Panc1 (cell line): Measurements from ENCODE around the gene PTPDC1.

ENCODE experiments used
- POLR2AphosphoS5 ChIP-seq: IDR thresholded peaks from 2 replicates; pipeline ENCODE4 v1.6.1; 2012; ENCODE audit warnings: mild to moderate bottlenecking, low read depth, low read length, moderate library complexity
- SIN3A ChIP-seq: IDR thresholded peaks from 2 replicates; pipeline ENCODE4 v1.6.1; 2012; ENCODE audit warnings: low read depth, mild to moderate bottlenecking, low read length, moderate library complexity, borderline replicate concordance; ENCODE audit not compliant: insufficient read depth
- TCF7L2 ChIP-seq: IDR thresholded peaks from 2 replicates; pipeline ENCODE4 v1.6.1; 2011; ENCODE audit warnings: mild to moderate bottlenecking, low read depth, low read length, inconsistent platforms
- TF ChIP-seq, protein P1 (sequence below): fragments of 450-650 bp; IDR thresholded peaks from 2 replicates; pipeline ENCODE4 v1.5.1; 2017; ENCODE audit warnings: mild to moderate bottlenecking
- TF ChIP-seq, protein P2 (sequence below), 2 experiments: IDR thresholded peaks; 2 replicates each; pipeline ENCODE4 v1.6.1; 2011 to 2012; ENCODE audit warnings: low read depth in 2 of 2, control low read depth in 1 of 2, low read length in 1 of 2, mild to moderate bottlenecking in 1 of 2, moderate library complexity in 1 of 2; ENCODE audit not compliant: insufficient read depth in 1 of 2

DNA sequence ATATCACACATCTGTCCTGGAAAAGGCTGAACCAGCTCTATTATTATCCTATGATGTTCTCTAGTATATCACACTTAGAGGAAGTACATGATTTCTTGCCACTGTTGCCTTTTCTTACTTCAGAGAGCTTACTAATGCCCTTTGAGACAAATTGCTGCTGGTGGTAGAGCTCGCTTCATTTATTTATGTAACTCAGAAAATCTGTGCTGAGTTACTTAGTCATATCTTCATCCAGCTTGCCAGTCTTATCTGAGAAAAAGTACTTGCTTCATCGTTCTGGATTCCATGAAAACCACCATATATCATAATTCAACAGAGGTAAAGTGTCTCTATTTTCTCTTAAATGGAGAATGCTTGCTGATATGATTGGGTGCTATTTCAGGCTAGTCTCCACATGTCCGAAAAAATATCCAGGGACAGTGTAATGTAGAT is 26.6 kb downstream of the PTPDC1 start:
- no peak for TF ChIP-seq POLR2AphosphoS5
- TF ChIP-seq, protein P1, sequence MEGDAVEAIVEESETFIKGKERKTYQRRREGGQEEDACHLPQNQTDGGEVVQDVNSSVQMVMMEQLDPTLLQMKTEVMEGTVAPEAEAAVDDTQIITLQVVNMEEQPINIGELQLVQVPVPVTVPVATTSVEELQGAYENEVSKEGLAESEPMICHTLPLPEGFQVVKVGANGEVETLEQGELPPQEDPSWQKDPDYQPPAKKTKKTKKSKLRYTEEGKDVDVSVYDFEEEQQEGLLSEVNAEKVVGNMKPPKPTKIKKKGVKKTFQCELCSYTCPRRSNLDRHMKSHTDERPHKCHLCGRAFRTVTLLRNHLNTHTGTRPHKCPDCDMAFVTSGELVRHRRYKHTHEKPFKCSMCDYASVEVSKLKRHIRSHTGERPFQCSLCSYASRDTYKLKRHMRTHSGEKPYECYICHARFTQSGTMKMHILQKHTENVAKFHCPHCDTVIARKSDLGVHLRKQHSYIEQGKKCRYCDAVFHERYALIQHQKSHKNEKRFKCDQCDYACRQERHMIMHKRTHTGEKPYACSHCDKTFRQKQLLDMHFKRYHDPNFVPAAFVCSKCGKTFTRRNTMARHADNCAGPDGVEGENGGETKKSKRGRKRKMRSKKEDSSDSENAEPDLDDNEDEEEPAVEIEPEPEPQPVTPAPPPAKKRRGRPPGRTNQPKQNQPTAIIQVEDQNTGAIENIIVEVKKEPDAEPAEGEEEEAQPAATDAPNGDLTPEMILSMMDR = no peak
- TF ChIP-seq, protein P2, sequence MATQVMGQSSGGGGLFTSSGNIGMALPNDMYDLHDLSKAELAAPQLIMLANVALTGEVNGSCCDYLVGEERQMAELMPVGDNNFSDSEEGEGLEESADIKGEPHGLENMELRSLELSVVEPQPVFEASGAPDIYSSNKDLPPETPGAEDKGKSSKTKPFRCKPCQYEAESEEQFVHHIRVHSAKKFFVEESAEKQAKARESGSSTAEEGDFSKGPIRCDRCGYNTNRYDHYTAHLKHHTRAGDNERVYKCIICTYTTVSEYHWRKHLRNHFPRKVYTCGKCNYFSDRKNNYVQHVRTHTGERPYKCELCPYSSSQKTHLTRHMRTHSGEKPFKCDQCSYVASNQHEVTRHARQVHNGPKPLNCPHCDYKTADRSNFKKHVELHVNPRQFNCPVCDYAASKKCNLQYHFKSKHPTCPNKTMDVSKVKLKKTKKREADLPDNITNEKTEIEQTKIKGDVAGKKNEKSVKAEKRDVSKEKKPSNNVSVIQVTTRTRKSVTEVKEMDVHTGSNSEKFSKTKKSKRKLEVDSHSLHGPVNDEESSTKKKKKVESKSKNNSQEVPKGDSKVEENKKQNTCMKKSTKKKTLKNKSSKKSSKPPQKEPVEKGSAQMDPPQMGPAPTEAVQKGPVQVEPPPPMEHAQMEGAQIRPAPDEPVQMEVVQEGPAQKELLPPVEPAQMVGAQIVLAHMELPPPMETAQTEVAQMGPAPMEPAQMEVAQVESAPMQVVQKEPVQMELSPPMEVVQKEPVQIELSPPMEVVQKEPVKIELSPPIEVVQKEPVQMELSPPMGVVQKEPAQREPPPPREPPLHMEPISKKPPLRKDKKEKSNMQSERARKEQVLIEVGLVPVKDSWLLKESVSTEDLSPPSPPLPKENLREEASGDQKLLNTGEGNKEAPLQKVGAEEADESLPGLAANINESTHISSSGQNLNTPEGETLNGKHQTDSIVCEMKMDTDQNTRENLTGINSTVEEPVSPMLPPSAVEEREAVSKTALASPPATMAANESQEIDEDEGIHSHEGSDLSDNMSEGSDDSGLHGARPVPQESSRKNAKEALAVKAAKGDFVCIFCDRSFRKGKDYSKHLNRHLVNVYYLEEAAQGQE (IDR thresholded peaks at IDR 0.05; ENCODE audit: insufficient read depth in 1 of 2, low read depth in 2 of 2, low read length in 1 of 2) = no peak
- TF ChIP-seq SIN3A = no peak
- no peak for TF ChIP-seq TCF7L2
